GM21825 (cell line): Measurements from ENCODE around the gene HIVEP2.
A peak's percentile ranks its signal among the peaks of the same experiment; 100 is the strongest.

ENCODE experiments used
- ATAC-seq: cut with Tn5 transposase; IDR thresholded peaks from one replicate; pipeline ENCODE4 v1.9.1; 2021; ENCODE audit warnings: mild to moderate bottlenecking, moderate library complexity; ENCODE audit not compliant: unreplicated experiment

HIVEP2 gene

GRCh38 chr6:142751452-142751851, 193.5 kb downstream of the HIVEP2 start:
- ATAC-seq, result no peak

- ATAC-seq, result no peak
Measured at GRCh38 chr6:142750998-142751397, 194.0 kb downstream of the HIVEP2 start.

- no peak for ATAC-seq
Measured at GRCh38 chr6:142749556-142749955, 195.4 kb downstream of the HIVEP2 start.

- ATAC-seq, result peak; percentile 58
Measured at GRCh38 chr6:142746524-142746923, 198.5 kb downstream of the HIVEP2 start.

- no peak for ATAC-seq
Measured at GRCh38 chr6:142744836-142745235, 200.1 kb downstream of the HIVEP2 start.

- ATAC-seq, result no peak
Measured at GRCh38 chr6:142740449-142740848, 204.5 kb downstream of the HIVEP2 start.

- ATAC-seq, result no peak
Measured at GRCh38 chr6:142738731-142739130, 206.2 kb downstream of the HIVEP2 start.

GRCh38 chr6:142738035-142738396, 207.0 kb downstream of the HIVEP2 start:
- ATAC-seq, result no peak

- ATAC-seq, result no peak
Measured at GRCh38 chr6:142737368-142738034, 207.5 kb downstream of the HIVEP2 start.

GRCh38 chr6:142735204-142735603, 209.8 kb downstream of the HIVEP2 start:
- no peak for ATAC-seq

- no peak for ATAC-seq
Measured at GRCh38 chr6:142732790-142733189, 212.2 kb downstream of the HIVEP2 start.

- ATAC-seq, result no peak
Measured at GRCh38 chr6:142731611-142732010, 213.4 kb downstream of the HIVEP2 start.

- no peak for ATAC-seq
Measured at GRCh38 chr6:142729618-142730017, 215.4 kb downstream of the HIVEP2 start.

- ATAC-seq, result no peak
Measured at GRCh38 chr6:142728910-142729481, 216.0 kb downstream of the HIVEP2 start.

GRCh38 chr6:142728364-142728763, 216.6 kb downstream of the HIVEP2 start:
- no peak for ATAC-seq

GRCh38 chr6:142726616-142727015, 218.4 kb downstream of the HIVEP2 start:
- ATAC-seq, result no peak

- ATAC-seq, result no peak
Measured at GRCh38 chr6:142725024-142725770, 219.8 kb downstream of the HIVEP2 start.

GRCh38 chr6:142722841-142723240, 222.1 kb downstream of the HIVEP2 start:
- no peak for ATAC-seq

- ATAC-seq, result no peak
Measured at GRCh38 chr6:142722012-142722411, 223.0 kb downstream of the HIVEP2 start.

GRCh38 chr6:142721215-142721920, 223.6 kb downstream of the HIVEP2 start:
- no peak for ATAC-seq

- ATAC-seq, result no peak
Measured at GRCh38 chr6:142718667-142719191, 226.2 kb downstream of the HIVEP2 start.
